Tibial nerve (tissue), 4 donors: Measurements from ENCODE around the gene VSTM4.

Experiments
- CTCF ChIP-seq, 5 experiments: fragments of 200-600 bp in 3 of 5; fragments of 450-650 bp in 2 of 5; sonication (generic) in 3 of 5; IDR thresholded peaks; one replicate each; pipeline ENCODE4 v1.5.1; 2016 to 2019; ENCODE audit warnings: antibody characterized with exemption in 5 of 5, mild to moderate bottlenecking in 3 of 5, moderate library complexity in 2 of 5
- EP300 ChIP-seq, 2 donors: sonication (generic); formaldehyde crosslinking; IDR thresholded peaks; one replicate each; pipeline ENCODE4 v1.6.1; 2017; ENCODE audit warnings: antibody characterized with exemption in 2 of 2, mild to moderate bottlenecking in 1 of 2
- POLR2A ChIP-seq, 2 donors: fragments of 450-650 bp; IDR thresholded peaks; one replicate each; pipeline ENCODE4 v1.6.1; 2017; ENCODE audit warnings: antibody characterized with exemption in 2 of 2, mild to moderate bottlenecking in 2 of 2, moderate library complexity in 2 of 2

- TF ChIP-seq CTCF (IDR thresholded peaks at IDR 0.05) (no peak), POLR2A (IDR thresholded peaks at IDR 0.05) (no peak), EP300 (IDR thresholded peaks at IDR 0.05) (no peak)
Observed at GRCh38 chr10:49134327-49134726, 19.0 kb upstream of the VSTM4 start.
